H9 (cell line): ENCODE results near the gene PDE2A. TPM values are rescaled to one million over a fixed set of nuclear protein-coding genes. Genes with fewer than 3 reads are reported as not detected.

Source experiments
- DNase-seq: peaks from one replicate; pipeline ENCODE4 v3.0.0-alpha.2; 2017
- H2AFZ ChIP-seq: one replicate; pipeline ENCODE4 v1.6.1; 2013; ENCODE audit warnings: mild to moderate bottlenecking, low read length, control low read depth, moderate library complexity
- H2AK5ac ChIP-seq: 2 replicates; pipeline ENCODE4 v1.6.1; 2013; ENCODE audit warnings: low read length, control low read depth, mixed read lengths; ENCODE audit not compliant: insufficient read length
- H2BK120ac ChIP-seq: one replicate; pipeline ENCODE4 v1.6.1; 2013; ENCODE audit warnings: low read depth, mild to moderate bottlenecking, low read length, control low read depth, inconsistent platforms; ENCODE audit not compliant: poor library complexity, severe bottlenecking
- H2BK12ac ChIP-seq: 2 replicates; pipeline ENCODE4 v1.6.1; 2013; ENCODE audit warnings: low read length, control low read depth, mixed read lengths, low read depth; ENCODE audit not compliant: insufficient read length
- H2BK15ac ChIP-seq: 2 replicates; pipeline ENCODE4 v1.6.1; 2013; ENCODE audit warnings: low read depth, low read length, control low read depth
- H2BK20ac ChIP-seq: one replicate; pipeline ENCODE4 v1.6.1; 2013; ENCODE audit warnings: low read depth, mild to moderate bottlenecking, low read length, control low read depth, inconsistent platforms; ENCODE audit not compliant: poor library complexity, severe bottlenecking
- H2BK5ac ChIP-seq: 2 replicates; pipeline ENCODE4 v1.6.1; 2013; ENCODE audit warnings: low read length, control low read depth, mixed read lengths; ENCODE audit not compliant: insufficient read length
- H3K14ac ChIP-seq: 2 replicates; pipeline ENCODE4 v1.6.1; 2013; ENCODE audit warnings: low read length, control low read depth; ENCODE audit not compliant: insufficient read depth
- H3K18ac ChIP-seq: 2 replicates; pipeline ENCODE4 v1.6.1; 2013; ENCODE audit warnings: low read depth, mild to moderate bottlenecking, mixed read lengths, low read length, control low read depth; ENCODE audit not compliant: insufficient read length
- H3K23ac ChIP-seq: 2 replicates; pipeline ENCODE4 v1.6.1; 2013; ENCODE audit warnings: low read length, control low read depth, mixed read lengths, low read depth; ENCODE audit not compliant: insufficient read length
- H3K23me2 ChIP-seq: 2 replicates; pipeline ENCODE4 v1.6.1; 2013; ENCODE audit warnings: low read depth, mild to moderate bottlenecking, mixed read lengths, low read length, control low read depth; ENCODE audit not compliant: insufficient read length, poor library complexity, severe bottlenecking
- H3K27ac ChIP-seq: 2 replicates; pipeline ENCODE4 v1.5.1; 2013; ENCODE audit warnings: low read length, control low read depth, mixed read lengths, low read depth; ENCODE audit not compliant: insufficient read length
- H3K27me3 ChIP-seq: 2 replicates; pipeline ENCODE4 v1.6.1; 2013; ENCODE audit warnings: low read length, control low read depth, inconsistent platforms; ENCODE audit not compliant: insufficient read depth
- H3K4ac ChIP-seq: 2 replicates; pipeline ENCODE4 v1.6.1; 2013; ENCODE audit warnings: low read depth, mild to moderate bottlenecking, control low read depth, inconsistent platforms, low read length, moderate library complexity
- H3K4me1 ChIP-seq: 2 replicates; pipeline ENCODE4 v1.6.1; 2013; ENCODE audit warnings: low read length, control low read depth, inconsistent platforms; ENCODE audit not compliant: insufficient read depth
- H3K4me2 ChIP-seq: 2 replicates; pipeline ENCODE4 v1.6.1; 2013; ENCODE audit warnings: low read length, control low read depth, mixed read lengths; ENCODE audit not compliant: insufficient read length, insufficient read depth
- H3K56ac ChIP-seq: 2 replicates; pipeline ENCODE4 v1.6.1; 2013; ENCODE audit warnings: low read depth, mild to moderate bottlenecking, mixed read lengths, low read length, control low read depth; ENCODE audit not compliant: insufficient read length
- H3K79me1 ChIP-seq: 2 replicates; pipeline ENCODE4 v1.6.1; 2013; ENCODE audit warnings: low read depth, mild to moderate bottlenecking, moderate library complexity, low read length, control low read depth, inconsistent platforms; ENCODE audit not compliant: insufficient read depth, poor library complexity, severe bottlenecking
- H3K79me2 ChIP-seq: 2 replicates; pipeline ENCODE4 v1.6.1; 2013; ENCODE audit warnings: low read length, control low read depth, inconsistent platforms; ENCODE audit not compliant: insufficient read depth
- H3K9ac ChIP-seq: 2 replicates; pipeline ENCODE4 v1.6.1; 2013; ENCODE audit warnings: low read length, control low read depth, mixed read lengths; ENCODE audit not compliant: insufficient read length; ENCODE audit errors: extremely low read depth
- H3K9me3 ChIP-seq: one replicate; pipeline ENCODE4 v1.6.1; 2013; ENCODE audit warnings: low read depth, low read length, inconsistent platforms; ENCODE audit not compliant: control insufficient read depth
- H3T11ph ChIP-seq: one replicate; pipeline ENCODE4 v1.6.1; 2013; ENCODE audit warnings: mild to moderate bottlenecking, low read length, control low read depth, inconsistent platforms
- H4K20me1 ChIP-seq: one replicate; pipeline ENCODE4 v1.6.1; 2013; ENCODE audit not compliant: control insufficient read depth, insufficient read length, insufficient read depth
- H4K5ac ChIP-seq: 2 replicates; pipeline ENCODE4 v1.6.1; 2013; ENCODE audit warnings: low read depth, mild to moderate bottlenecking, mixed read lengths, low read length, control low read depth; ENCODE audit not compliant: insufficient read length
- H4K8ac ChIP-seq: replicated peaks from 2 replicates; pipeline ENCODE4 v1.6.1; 2013; ENCODE audit warnings: low read length, control low read depth, mixed read lengths, low read depth; ENCODE audit not compliant: insufficient read length
- H4K91ac ChIP-seq: 2 replicates; pipeline ENCODE4 v1.6.1; 2013; ENCODE audit warnings: low read depth, mild to moderate bottlenecking, moderate library complexity, mixed read lengths, low read length, control low read depth; ENCODE audit not compliant: insufficient read length
- H3K27ac Mint-ChIP-seq, 3 experiments: 2 replicates in 2 of 3; 3 replicates in 1 of 3; pipeline ENCODE4 v1.8.0; 2020 to 2021; ENCODE audit warnings: mixed read lengths in 3 of 3, mild to moderate bottlenecking in 1 of 3, moderate library complexity in 1 of 3
- H3K27me3 Mint-ChIP-seq: 2 replicates; pipeline ENCODE4 v1.8.0; 2021; ENCODE audit warnings: low read depth, mild to moderate bottlenecking, moderate library complexity, mixed read lengths
- H3K36me3 Mint-ChIP-seq, 3 experiments: 2 replicates in 2 of 3; 3 replicates in 1 of 3; pipeline ENCODE4 v1.8.0; 2020 to 2021; ENCODE audit warnings: low read depth in 3 of 3, mixed read lengths in 3 of 3; ENCODE audit not compliant: insufficient read depth in 1 of 3
- H3K4me1 Mint-ChIP-seq, 2 experiments: 2 replicates each; pipeline ENCODE4 v1.8.0; 2020; ENCODE audit warnings: mixed read lengths in 2 of 2
- H3K4me3 Mint-ChIP-seq, 2 experiments: 2 replicates in 1 of 2; 3 replicates in 1 of 2; pipeline ENCODE4 v1.8.0; 2020 to 2021; ENCODE audit warnings: mild to moderate bottlenecking in 2 of 2, mixed read lengths in 2 of 2, moderate library complexity in 1 of 2
- H3K9me3 Mint-ChIP-seq, 2 experiments: 2 replicates in 1 of 2; 3 replicates in 1 of 2; pipeline ENCODE4 v1.8.0; 2020; ENCODE audit warnings: mild to moderate bottlenecking in 2 of 2, mixed read lengths in 2 of 2, moderate library complexity in 1 of 2
- CTCF ChIP-seq: fragments of 200-600 bp; sonication (generic); conservative IDR thresholded peaks from 3 replicates; pipeline ENCODE4 v1.8.0; 2021; ENCODE audit warnings: antibody characterized with exemption, mild to moderate bottlenecking
- WGBS: extraction: QIAGEN DNeasy Blood & Tissue Kit; methylation state at CpG from one replicate; pipeline ENCODE4 v1.1.7; 2013; ENCODE audit warnings: missing lambda C conversion rate, low lambda C conversion rate, mixed read lengths; ENCODE audit not compliant: insufficient read length; ENCODE audit errors: extremely low coverage; 5-methylcytosine and 5-hydroxymethylcytosine counted together
- microRNA-seq: library from miRNA; unstranded; fragments of <30 nt; microRNA quantifications from one replicate; pipeline ENCODE4, GENCODE V29; 2020; ENCODE audit warnings: borderline microRNAs expressed
- total RNA-seq: library from RNA; stranded (reverse); gene quantifications from 2 replicates; pipeline ENCODE4 v1.2.1, GENCODE V29; 2021

PDE2A gene
- total RNA-seq, 1 experiment from 2014 or later = 3.4 TPM

- no peaks in the 10 kb centered on the region for H3K27me3 ChIP-seq
- Mint-ChIP-seq H3K36me3 (peaks cover 0 to 4% (median 0%) of the 10 kb centered on the region in 3 experiments; a peak in 1 of 7 replicates), H3K27ac (no peak overlapping the region), H3K9me3 (no peaks in the 10 kb centered on the region), H3K4me1 (peaks cover 6 to 16% of the 10 kb centered on the region in 2 experiments), H3K4me3 (no peak overlapping the region), H3K27me3 (peaks cover 10% of the 10 kb centered on the region)
- H3K4ac ChIP-seq = no peak overlapping the region
- no peak for TF ChIP-seq CTCF
- no peak overlapping the region for H2BK120ac ChIP-seq
- H4K8ac ChIP-seq = no peak overlapping the region
- H3K23ac ChIP-seq = no peak overlapping the region
- no peaks in the 10 kb centered on the region for H4K20me1 ChIP-seq
- no peak overlapping the region for H3K18ac ChIP-seq
- no peak overlapping the region for H3K4me2 ChIP-seq
- no CpG with 5 or more reads among the region's 3 CpGs for WGBS
- no peak overlapping the region for H2BK15ac ChIP-seq
- no peaks in the 10 kb centered on the region for H3K79me1 ChIP-seq
- H4K91ac ChIP-seq = no peak overlapping the region
- no peak overlapping the region for H2BK20ac ChIP-seq
- H3K9me3 ChIP-seq = no peaks in the 10 kb centered on the region
- no peak overlapping the region for H4K5ac ChIP-seq
- H3K27ac ChIP-seq = no peak overlapping the region
- H3K9ac ChIP-seq = no peak overlapping the region
- H2AK5ac ChIP-seq = no peak overlapping the region
- no peaks in the 10 kb centered on the region for H3K79me2 ChIP-seq
- H3K4me1 ChIP-seq = no peaks in the 10 kb centered on the region
- H3T11ph ChIP-seq = no peak overlapping the region
- H3K56ac ChIP-seq = no peak overlapping the region
- no peak overlapping the region for H3K14ac ChIP-seq
- no peak for DNase-seq
- H3K23me2 ChIP-seq = no peaks in the 10 kb centered on the region
- no peak overlapping the region for H2AFZ ChIP-seq
- H2BK12ac ChIP-seq = no peak overlapping the region
- H2BK5ac ChIP-seq = no peak overlapping the region
Observed at GRCh38 chr11:72528121-72528520, 146.1 kb downstream of the PDE2A start.

Small RNA genes lying within 50 kb of the gene (microRNA-seq; reads per million reads assigned to microRNA genes)
- gene MIR139 = 30.0 reads per million, percentile 60 among the genes with 10 or more reads in this experiment

Other genes with a start within 250 kb of the PDE2A start
- 26.2 and 26.6 TPM in 2 replicates for gene CLPB, start 239.9 kb downstream of the PDE2A start, total RNA-seq
- 59.4 and 63.0 TPM in 2 replicates for gene ARAP1, start 78.0 kb upstream of the PDE2A start, total RNA-seq
- gene STARD10, start 119.6 kb upstream of the PDE2A start, total RNA-seq = 24.4 and 24.7 TPM in 2 replicates
- gene ATG16L2, start 140.0 kb upstream of the PDE2A start, total RNA-seq = 17.3 and 18.2 TPM in 2 replicates